ENCODE measurements around the gene MDH1.

The MDH1 gene

GRCh38 chr2:63632382-63632781 is 43.6 kb downstream of the MDH1 start:
- Histone ChIP-seq H3K9me3 (ENCODE audit: control insufficient read depth, insufficient read depth, low read length) (peaks cover 3% of the 10 kb centered on the region), H3K4me1 (ENCODE audit: insufficient read depth, low read length) (no peaks in the 10 kb centered on the region), H3K36me3 (ENCODE audit: insufficient read depth, low read length) (no peaks in the 10 kb centered on the region), H3K9ac (ENCODE audit: low read depth, low read length) (no peak overlapping the region)

- no peak overlapping the region for H3K9ac ChIP-seq (ENCODE audit: low read depth, low read length)
- H3K36me3 ChIP-seq (ENCODE audit: insufficient read depth, low read length): no peaks in the 10 kb centered on the region
- 0 out of 2 replicates have a peak, but pooled peaks cover 4% of the 10 kb centered on the region for H3K4me1 ChIP-seq (ENCODE audit: insufficient read depth, low read length)
- no peaks in the 10 kb centered on the region; the same call in 1 of the 2 replicates for H3K9me3 ChIP-seq (ENCODE audit: control insufficient read depth, insufficient read depth, low read length)
These were observed 50.6 kb downstream of the MDH1 start for GRCh38 chr2:63639344-63639743.

DNA sequence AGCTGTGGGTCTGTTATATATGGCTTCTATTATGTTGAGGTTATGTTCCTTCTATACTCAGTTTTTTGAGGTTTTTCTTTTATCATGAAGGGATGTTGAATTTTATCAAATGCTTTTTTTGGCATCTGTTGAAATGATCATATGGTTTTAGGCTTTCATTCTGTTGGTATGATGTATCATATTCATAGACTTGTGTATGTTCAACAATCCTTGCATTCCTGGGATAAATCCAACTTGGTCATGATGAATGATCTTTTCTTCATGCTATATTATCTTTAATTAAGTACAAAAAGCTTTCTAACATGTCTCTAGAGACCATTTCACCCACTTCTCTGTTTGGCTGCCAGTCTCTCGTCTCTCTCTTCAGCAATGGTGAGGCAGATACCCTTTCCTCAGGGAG is 54.2 kb downstream of the MDH1 start:
- Histone ChIP-seq H3K9me3 (ENCODE audit: control insufficient read depth, insufficient read depth, low read length) (no peaks in the 10 kb centered on the region), H3K4me1 (ENCODE audit: insufficient read depth, low read length) (0 out of 2 replicates have a peak, but pooled peaks cover 4% of the 10 kb centered on the region), H3K36me3 (ENCODE audit: insufficient read depth, low read length) (no peaks in the 10 kb centered on the region), H3K9ac (ENCODE audit: low read depth, low read length) (no peak overlapping the region)

DNA sequence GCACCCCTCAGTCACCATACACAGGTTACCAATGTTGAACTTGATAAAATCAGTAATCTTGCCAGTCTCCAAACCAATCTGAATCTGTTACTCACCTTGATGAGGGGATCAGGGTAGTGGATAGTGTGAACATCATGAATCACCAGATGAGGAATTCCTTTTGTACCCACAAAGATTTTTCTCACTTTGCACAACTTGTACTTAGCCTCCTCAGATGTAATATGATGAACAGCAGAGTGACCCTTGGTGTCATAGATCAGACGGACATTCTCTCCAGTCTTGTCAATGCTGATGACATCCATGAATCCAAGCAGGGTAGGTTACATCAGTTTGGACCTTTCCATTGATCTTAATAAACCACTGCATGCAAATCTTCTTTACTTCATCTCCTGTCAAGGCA is 54.7 kb downstream of the MDH1 start:
- Histone ChIP-seq H3K36me3 (ENCODE audit: insufficient read depth, low read length) (no peaks in the 10 kb centered on the region), H3K9me3 (ENCODE audit: control insufficient read depth, insufficient read depth, low read length) (no peaks in the 10 kb centered on the region), H3K9ac (ENCODE audit: low read depth, low read length) (no peak overlapping the region), H3K4me1 (ENCODE audit: insufficient read depth, low read length) (0 out of 2 replicates have a peak, but pooled peaks cover 4% of the 10 kb centered on the region)

GRCh38 chr2:63648632-63649031 is 59.9 kb downstream of the MDH1 start:
- Histone ChIP-seq H3K36me3 (ENCODE audit: insufficient read depth, low read length) (no peaks in the 10 kb centered on the region), H3K4me1 (ENCODE audit: insufficient read depth, low read length) (no peaks in the 10 kb centered on the region), H3K9me3 (ENCODE audit: control insufficient read depth, insufficient read depth, low read length) (no peaks in the 10 kb centered on the region), H3K9ac (ENCODE audit: low read depth, low read length) (no peak overlapping the region)

DNA sequence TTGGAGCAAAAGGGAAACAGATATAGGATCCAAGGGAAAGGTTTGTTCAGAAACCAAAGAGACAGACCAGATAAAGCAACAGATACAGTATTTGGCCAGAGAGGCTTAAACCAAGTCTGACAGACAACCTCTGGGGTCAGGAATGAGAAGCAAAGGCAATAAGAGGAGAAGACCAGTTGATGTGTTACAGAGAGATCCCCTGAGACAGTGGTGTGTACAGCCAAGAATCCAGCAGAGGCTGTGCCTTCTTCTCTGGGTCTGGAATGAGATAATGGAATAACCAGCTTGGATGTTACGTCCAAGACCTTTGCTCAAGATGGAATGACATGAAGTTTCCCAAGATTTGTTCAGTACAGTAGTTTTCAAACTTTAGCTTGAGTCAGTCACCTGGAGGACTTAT is 61.1 kb downstream of the MDH1 start:
- H3K36me3 ChIP-seq (ENCODE audit: insufficient read depth, low read length): no peaks in the 10 kb centered on the region
- H3K9ac ChIP-seq (ENCODE audit: low read depth, low read length): no peak overlapping the region
- H3K4me1 ChIP-seq (ENCODE audit: insufficient read depth, low read length): no peaks in the 10 kb centered on the region
- H3K9me3 ChIP-seq (ENCODE audit: control insufficient read depth, insufficient read depth, low read length): no peaks in the 10 kb centered on the region

- no peaks in the 10 kb centered on the region for H3K9me3 ChIP-seq (ENCODE audit: control insufficient read depth, insufficient read depth, low read length)
- no peaks in the 10 kb centered on the region for H3K36me3 ChIP-seq (ENCODE audit: insufficient read depth, low read length)
- no peaks in the 10 kb centered on the region for H3K4me1 ChIP-seq (ENCODE audit: insufficient read depth, low read length)
- H3K9ac ChIP-seq (ENCODE audit: low read depth, low read length): no peak overlapping the region
These were observed 62.0 kb downstream of the MDH1 start for GRCh38 chr2:63650756-63651155.

GRCh38 chr2:63651356-63651755 is 62.6 kb downstream of the MDH1 start:
- H3K9me3 ChIP-seq (ENCODE audit: control insufficient read depth, insufficient read depth, low read length): no peaks in the 10 kb centered on the region; the same call in 1 of the 2 replicates
- no peaks in the 10 kb centered on the region for H3K36me3 ChIP-seq (ENCODE audit: insufficient read depth, low read length)
- H3K4me1 ChIP-seq (ENCODE audit: insufficient read depth, low read length): no peaks in the 10 kb centered on the region
- H3K9ac ChIP-seq (ENCODE audit: low read depth, low read length): no peak overlapping the region

GRCh38 chr2:63651861-63652651 is 63.3 kb downstream of the MDH1 start:
- no peaks in the 10 kb centered on the region; the same call in 1 of the 2 replicates for H3K9me3 ChIP-seq (ENCODE audit: control insufficient read depth, insufficient read depth, low read length)
- no peaks in the 10 kb centered on the region for H3K4me1 ChIP-seq (ENCODE audit: insufficient read depth, low read length)
- H3K36me3 ChIP-seq (ENCODE audit: insufficient read depth, low read length): peaks cover 4% of the 10 kb centered on the region; the same call in 1 of the 2 replicates
- H3K9ac ChIP-seq (ENCODE audit: low read depth, low read length): no peak overlapping the region

DNA sequence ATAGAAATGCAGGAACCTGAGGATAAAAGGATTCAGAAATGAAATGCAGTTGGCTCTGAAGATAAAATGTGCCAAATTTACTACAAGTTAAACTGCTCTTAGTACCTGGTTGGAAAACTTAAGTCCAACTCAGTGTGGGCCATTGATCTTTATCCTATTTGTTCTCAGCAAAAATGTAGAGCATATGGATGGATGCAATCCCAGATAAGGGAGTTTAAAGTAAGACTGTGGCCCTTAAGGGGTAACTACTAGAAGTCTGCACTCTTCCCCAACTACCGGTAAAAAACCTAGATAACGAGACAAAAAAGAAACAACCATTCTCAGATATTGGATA is 63.9 kb downstream of the MDH1 start:
- H3K36me3 ChIP-seq (ENCODE audit: insufficient read depth, low read length): peaks cover 4% of the 10 kb centered on the region; the same call in 1 of the 2 replicates
- no peaks in the 10 kb centered on the region for H3K4me1 ChIP-seq (ENCODE audit: insufficient read depth, low read length)
- H3K9me3 ChIP-seq (ENCODE audit: control insufficient read depth, insufficient read depth, low read length): no peaks in the 10 kb centered on the region; the same call in 1 of the 2 replicates
- H3K9ac ChIP-seq (ENCODE audit: low read depth, low read length): no peak overlapping the region

DNA sequence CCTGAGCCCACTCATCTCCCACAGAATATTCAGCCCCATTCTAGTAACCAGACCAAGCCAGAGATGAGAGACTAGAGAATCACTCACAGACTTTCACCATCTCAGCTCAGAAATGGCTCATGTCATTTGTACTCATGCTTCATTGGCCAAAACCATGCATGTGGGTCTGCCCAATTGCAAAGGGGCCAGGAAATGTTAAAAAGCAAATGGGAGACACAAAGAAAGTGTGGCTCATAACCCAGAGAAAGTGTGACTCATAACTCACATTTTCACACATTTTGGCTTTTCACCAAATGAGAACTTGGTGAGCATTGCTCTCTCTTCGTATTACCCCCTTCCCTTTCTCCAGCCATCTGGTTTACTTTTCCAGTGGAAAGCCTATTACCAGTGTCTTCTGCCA is 66.2 kb downstream of the MDH1 start:
- Histone ChIP-seq H3K4me1 (ENCODE audit: insufficient read depth, low read length) (no peaks in the 10 kb centered on the region), H3K9me3 (ENCODE audit: control insufficient read depth, insufficient read depth, low read length) (no peaks in the 10 kb centered on the region; the same call in 1 of the 2 replicates), H3K9ac (ENCODE audit: low read depth, low read length) (no peak overlapping the region), H3K36me3 (ENCODE audit: insufficient read depth, low read length) (peaks cover 4% of the 10 kb centered on the region; the same call in 1 of the 2 replicates)
